C4-2B (cell line): ENCODE measurements around the gene MUC5B.

Experiments
- H3K27ac ChIP-seq: fragments of 450-650 bp; 2 replicates; pipeline ENCODE4 v1.5.1; 2017
- ZFX ChIP-seq: fragments of 450-650 bp; IDR thresholded peaks from 2 replicates; pipeline ENCODE4 v1.6.1; 2017
- TF ChIP-seq, protein P1 (sequence below): fragments of 450-650 bp; conservative IDR thresholded peaks from 2 replicates; pipeline ENCODE4 v1.5.1; 2017; ENCODE audit warnings: mild to moderate bottlenecking

Gene MUC5B

GRCh38 chr11:1235901-1236315, 13.0 kb downstream of the MUC5B start:
- no peak overlapping the region for H3K27ac ChIP-seq
- no peak for TF ChIP-seq ZFX
- TF ChIP-seq, protein P1, sequence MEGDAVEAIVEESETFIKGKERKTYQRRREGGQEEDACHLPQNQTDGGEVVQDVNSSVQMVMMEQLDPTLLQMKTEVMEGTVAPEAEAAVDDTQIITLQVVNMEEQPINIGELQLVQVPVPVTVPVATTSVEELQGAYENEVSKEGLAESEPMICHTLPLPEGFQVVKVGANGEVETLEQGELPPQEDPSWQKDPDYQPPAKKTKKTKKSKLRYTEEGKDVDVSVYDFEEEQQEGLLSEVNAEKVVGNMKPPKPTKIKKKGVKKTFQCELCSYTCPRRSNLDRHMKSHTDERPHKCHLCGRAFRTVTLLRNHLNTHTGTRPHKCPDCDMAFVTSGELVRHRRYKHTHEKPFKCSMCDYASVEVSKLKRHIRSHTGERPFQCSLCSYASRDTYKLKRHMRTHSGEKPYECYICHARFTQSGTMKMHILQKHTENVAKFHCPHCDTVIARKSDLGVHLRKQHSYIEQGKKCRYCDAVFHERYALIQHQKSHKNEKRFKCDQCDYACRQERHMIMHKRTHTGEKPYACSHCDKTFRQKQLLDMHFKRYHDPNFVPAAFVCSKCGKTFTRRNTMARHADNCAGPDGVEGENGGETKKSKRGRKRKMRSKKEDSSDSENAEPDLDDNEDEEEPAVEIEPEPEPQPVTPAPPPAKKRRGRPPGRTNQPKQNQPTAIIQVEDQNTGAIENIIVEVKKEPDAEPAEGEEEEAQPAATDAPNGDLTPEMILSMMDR: no peak

DNA sequence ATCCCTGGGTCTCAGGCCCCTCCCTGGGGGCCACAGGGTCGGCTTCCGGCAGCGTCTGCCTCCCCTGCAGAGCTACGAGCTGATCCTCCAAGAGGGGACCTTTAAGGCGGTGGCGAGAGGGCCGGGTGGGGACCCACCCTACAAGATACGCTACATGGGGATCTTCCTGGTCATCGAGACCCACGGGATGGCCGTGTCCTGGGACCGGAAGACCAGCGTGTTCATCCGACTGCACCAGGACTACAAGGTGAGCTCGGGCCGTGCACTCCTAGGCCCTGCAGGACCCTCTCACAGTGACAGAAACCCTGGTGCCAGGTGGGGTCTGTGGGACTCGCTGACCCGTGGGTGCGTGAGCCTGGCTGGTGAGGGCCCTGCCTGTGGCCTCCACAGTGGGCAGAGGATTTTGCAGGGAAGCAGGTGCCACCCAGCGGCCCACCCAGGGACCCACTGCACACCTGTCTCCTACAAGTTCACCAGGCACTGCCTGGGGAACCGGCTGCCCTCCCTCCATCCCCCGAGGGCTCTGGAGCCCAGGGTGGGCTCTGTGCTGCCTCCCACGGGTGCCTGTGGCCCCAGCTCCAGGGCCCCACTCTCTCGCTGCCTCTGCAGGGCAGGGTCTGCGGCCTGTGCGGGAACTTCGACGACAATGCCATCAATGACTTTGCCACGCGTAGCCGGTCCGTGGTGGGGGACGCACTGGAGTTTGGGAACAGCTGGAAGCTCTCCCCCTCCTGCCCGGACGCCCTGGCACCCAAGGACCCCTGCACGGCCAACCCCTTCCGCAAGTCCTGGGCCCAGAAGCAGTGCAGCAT, 13.7 kb downstream of the MUC5B start:
- no peak overlapping the region for H3K27ac ChIP-seq
- no peak for TF ChIP-seq ZFX
- TF ChIP-seq, protein P1: no peak

DNA sequence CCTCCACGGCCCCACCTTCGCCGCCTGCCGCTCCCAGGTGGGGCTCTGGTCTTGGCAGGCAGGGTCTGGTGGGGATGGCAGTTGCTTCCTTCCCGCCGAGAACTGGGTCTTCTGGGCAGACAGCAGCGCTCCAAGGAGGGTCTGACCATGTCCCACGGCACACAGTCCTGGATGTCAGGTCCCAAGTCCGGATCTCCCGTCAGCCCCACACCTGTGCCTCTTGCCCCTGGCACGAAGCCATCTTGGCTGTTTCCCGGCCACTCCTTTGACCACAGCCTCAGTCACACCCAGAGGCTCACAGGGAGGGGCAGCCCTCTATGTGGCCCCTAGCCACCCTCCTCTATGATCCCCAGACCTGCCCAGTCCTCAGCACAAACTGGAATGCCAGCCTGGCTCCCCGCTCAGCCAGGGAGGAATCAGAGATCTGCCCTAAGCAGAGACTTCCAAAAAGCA, 14.3 kb downstream of the MUC5B start:
- no peak overlapping the region for H3K27ac ChIP-seq
- TF ChIP-seq, protein P1: no peak
- TF ChIP-seq ZFX: no peak

DNA sequence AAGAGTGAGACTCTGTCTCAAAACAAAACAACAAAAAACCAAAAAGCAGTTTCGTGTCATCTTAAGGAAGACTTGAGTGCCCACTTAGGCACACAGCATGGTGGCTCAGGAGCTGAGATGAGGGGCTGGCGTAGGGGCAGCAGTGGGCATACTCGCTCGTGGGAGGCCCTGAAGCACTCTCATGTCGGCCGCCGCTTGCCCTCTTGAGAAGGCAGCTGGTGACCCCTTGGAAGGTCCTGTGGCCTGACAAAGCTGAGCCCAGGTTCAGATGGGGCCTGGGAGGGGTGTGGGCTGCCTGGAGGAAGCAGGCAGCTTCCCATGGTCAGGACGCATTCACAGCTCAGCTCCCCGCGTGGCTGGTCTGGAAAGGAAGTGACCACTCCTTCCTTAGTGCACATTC, 15.0 kb downstream of the MUC5B start:
- H3K27ac ChIP-seq: no peak overlapping the region
- TF ChIP-seq, protein P1: no peak
- no peak for TF ChIP-seq ZFX

DNA sequence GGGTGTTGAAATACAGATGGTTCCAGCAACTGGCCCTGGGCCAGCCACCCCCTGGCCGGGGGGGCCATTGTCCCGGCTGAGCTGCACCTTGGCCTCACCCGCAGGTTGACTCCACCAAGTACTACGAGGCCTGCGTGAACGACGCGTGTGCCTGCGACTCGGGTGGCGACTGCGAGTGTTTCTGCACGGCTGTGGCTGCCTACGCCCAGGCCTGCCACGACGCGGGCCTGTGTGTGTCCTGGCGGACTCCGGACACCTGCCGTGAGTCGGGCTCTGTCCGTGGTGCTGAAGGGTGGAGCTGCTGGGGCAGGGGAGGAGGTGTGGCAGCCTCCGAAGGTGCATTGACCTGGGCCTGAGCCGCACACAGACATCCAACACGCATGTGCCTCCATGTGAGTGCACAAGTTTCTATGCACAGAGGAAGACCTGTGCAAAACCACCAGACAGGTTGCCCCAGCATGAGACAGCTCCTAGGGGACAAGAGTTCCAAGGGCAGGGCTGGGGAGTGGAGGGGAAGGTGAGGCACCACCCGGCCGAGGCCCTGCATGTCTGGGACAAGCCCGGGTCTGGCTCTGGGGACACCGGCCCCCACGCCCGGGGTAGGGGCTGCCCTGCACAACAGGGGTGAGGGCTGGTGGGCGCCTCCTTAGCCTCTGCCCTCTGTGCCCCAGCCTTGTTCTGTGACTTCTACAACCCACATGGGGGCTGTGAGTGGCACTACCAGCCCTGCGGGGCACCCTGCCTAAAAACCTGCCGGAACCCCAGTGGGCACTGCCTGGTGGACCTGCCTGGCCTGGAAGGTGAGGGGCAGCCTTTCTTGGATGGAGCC, 16.1 kb downstream of the MUC5B start:
- no peak overlapping the region for H3K27ac ChIP-seq
- no peak for TF ChIP-seq ZFX
- TF ChIP-seq, protein P1: no peak

GRCh38 chr11:1239596-1240205, 16.8 kb downstream of the MUC5B start:
- TF ChIP-seq, protein P1: no peak
- TF ChIP-seq ZFX: no peak
- no peak overlapping the region for H3K27ac ChIP-seq
